HEK293 (cell line): Measurements from ENCODE around the gene MKKS.

Source experiments
- CTCF ChIA-PET: fragments of 350-600 bp; formaldehyde crosslinking; extraction: SDS; loops from one replicate; lab custom pipeline; 2021; ENCODE audit warnings: antibody characterized with exemption; lab: Yijun Ruan, JAX
- POLR2A ChIA-PET: fragments of 300-600 bp; formaldehyde crosslinking; extraction: SDS; loops from one replicate; lab custom pipeline; 2020; ENCODE audit warnings: antibody characterized with exemption, inconsistent platforms; lab: Yijun Ruan, JAX
- H3K27ac ChIP-seq: fragments of 200-500 bp; sonication (Bioruptor generic); 2 replicates; pipeline ENCODE4 v1.5.1; 2014; ENCODE audit warnings: low read depth, low read length, control low read depth, inconsistent platforms; ENCODE audit errors: extremely low read depth
- H3K36me3 ChIP-seq, 2 experiments: fragments of 200-500 bp in 1 of 2; sonication (Bioruptor generic) in 1 of 2; 1 replicate in 1 of 2; 2 replicates in 1 of 2; pipeline ENCODE4 v1.5.1; 2014 to 2017; ENCODE audit warnings: inconsistent platforms in 2 of 2, low read length in 2 of 2; ENCODE audit not compliant: control insufficient read depth in 2 of 2, insufficient read depth in 1 of 2
- H3K4me1 ChIP-seq: fragments of 200-500 bp; sonication (Bioruptor generic); 2 replicates; pipeline ENCODE4 v1.5.1; 2014; ENCODE audit warnings: mild to moderate bottlenecking, low read length, inconsistent platforms; ENCODE audit not compliant: control insufficient read depth, insufficient read depth
- H3K4me3 ChIP-seq: 2 replicates; pipeline ENCODE4 v1.5.1; 2011; ENCODE audit warnings: low read depth, mild to moderate bottlenecking, control low read depth, low read length, moderate library complexity
- H3K9me3 ChIP-seq: fragments of 200-500 bp; sonication (Bioruptor generic); 2 replicates; pipeline ENCODE4 v1.5.1; 2014; ENCODE audit warnings: low read depth, low read length, inconsistent platforms; ENCODE audit not compliant: control insufficient read depth, insufficient read depth
- CTCF ChIP-seq: fragments of 450-650 bp; formaldehyde crosslinking; IDR thresholded peaks from 2 replicates; pipeline ENCODE4 v1.5.1; 2016; ENCODE audit warnings: missing biosample characterization, missing genetic modification characterization
- ELK4 ChIP-seq: IDR thresholded peaks from 2 replicates; pipeline ENCODE4 v1.6.1; 2011; ENCODE audit warnings: mild to moderate bottlenecking, low read depth, low read length, borderline replicate concordance
- KLF17 ChIP-seq: fragments of 450-650 bp; formaldehyde crosslinking; IDR thresholded peaks from 2 replicates; pipeline ENCODE4 v1.5.1; 2016; ENCODE audit warnings: missing biosample characterization, missing genetic modification characterization
- KLF7 ChIP-seq: fragments of 450-650 bp; formaldehyde crosslinking; IDR thresholded peaks from 2 replicates; pipeline ENCODE4 v1.5.1; 2016; ENCODE audit warnings: missing biosample characterization, missing genetic modification characterization, borderline replicate concordance
- PATZ1 ChIP-seq: fragments of 450-650 bp; formaldehyde crosslinking; IDR thresholded peaks from 2 replicates; pipeline ENCODE4 v1.5.1; 2016; ENCODE audit warnings: missing biosample characterization, missing genetic modification characterization
- PRDM1 ChIP-seq: fragments of 450-650 bp; formaldehyde crosslinking; IDR thresholded peaks from 2 replicates; pipeline ENCODE4; 2016; ENCODE audit warnings: missing biosample characterization, missing genetic modification characterization
- TCF7L2 ChIP-seq: IDR thresholded peaks from 2 replicates; pipeline ENCODE4 v1.6.1; 2011; ENCODE audit warnings: low read depth, mild to moderate bottlenecking, inconsistent platforms, low read length, moderate library complexity, borderline replicate concordance
- TRIM28 ChIP-seq: IDR thresholded peaks from 2 replicates; pipeline ENCODE4 v1.6.1; 2011; ENCODE audit warnings: low read length, control low read depth, borderline replicate concordance
- ZBTB44 ChIP-seq: fragments of 450-650 bp; IDR thresholded peaks from 2 replicates; pipeline ENCODE4 v1.5.1; 2018; ENCODE audit warnings: missing biosample characterization, mild to moderate bottlenecking, missing genetic modification characterization
- ZNF157 ChIP-seq: fragments of 450-650 bp; formaldehyde crosslinking; IDR thresholded peaks from 2 replicates; pipeline ENCODE4 v1.5.1; 2016; ENCODE audit warnings: missing biosample characterization, missing genetic modification characterization
- ZNF23 ChIP-seq: fragments of 450-650 bp; formaldehyde crosslinking; IDR thresholded peaks from 2 replicates; pipeline ENCODE4 v1.5.1; 2016; ENCODE audit warnings: missing biosample characterization, missing genetic modification characterization, borderline replicate concordance
- ZNF266 ChIP-seq: fragments of 450-650 bp; formaldehyde crosslinking; IDR thresholded peaks from 2 replicates; pipeline ENCODE4 v1.5.1; 2016; ENCODE audit warnings: missing biosample characterization, missing genetic modification characterization, low read depth
- ZNF514 ChIP-seq: fragments of 450-650 bp; formaldehyde crosslinking; IDR thresholded peaks from 2 replicates; pipeline ENCODE4 v1.5.1; 2016; ENCODE audit warnings: missing biosample characterization, missing genetic modification characterization
- ZNF521 ChIP-seq: fragments of 450-650 bp; formaldehyde crosslinking; IDR thresholded peaks from 2 replicates; pipeline ENCODE4 v1.5.1; 2017; ENCODE audit warnings: missing biosample characterization, mild to moderate bottlenecking, missing genetic modification characterization
- ZNF549 ChIP-seq: fragments of 450-650 bp; IDR thresholded peaks from 2 replicates; pipeline ENCODE4 v1.5.1; 2018; ENCODE audit warnings: missing biosample characterization, missing genetic modification characterization, mild to moderate bottlenecking, inconsistent platforms, moderate library complexity
- ZNF558 ChIP-seq: fragments of 450-650 bp; formaldehyde crosslinking; IDR thresholded peaks from 2 replicates; pipeline ENCODE4 v1.5.1; 2016; ENCODE audit warnings: missing biosample characterization, missing genetic modification characterization
- ZNF571 ChIP-seq: fragments of 450-650 bp; formaldehyde crosslinking; IDR thresholded peaks from 2 replicates; pipeline ENCODE4 v1.5.0; 2017; ENCODE audit warnings: missing biosample characterization, missing genetic modification characterization
- ZNF768 ChIP-seq: fragments of 450-650 bp; formaldehyde crosslinking; IDR thresholded peaks from 2 replicates; pipeline ENCODE4 v1.5.1; 2018; ENCODE audit warnings: missing biosample characterization, mild to moderate bottlenecking, missing genetic modification characterization
- ZNF777 ChIP-seq: fragments of 450-650 bp; formaldehyde crosslinking; IDR thresholded peaks from 2 replicates; pipeline ENCODE4 v1.5.1; 2017; ENCODE audit warnings: missing biosample characterization, missing genetic modification characterization, borderline replicate concordance
- ZNF830 ChIP-seq: fragments of 450-650 bp; IDR thresholded peaks from 2 replicates; pipeline ENCODE4 v1.5.0; 2018; ENCODE audit warnings: missing biosample characterization, missing genetic modification characterization, low read depth, mild to moderate bottlenecking, moderate library complexity
- ZSCAN23 ChIP-seq: fragments of 450-650 bp; formaldehyde crosslinking; IDR thresholded peaks from 2 replicates; pipeline ENCODE4 v1.5.1; 2016; ENCODE audit warnings: missing biosample characterization, missing genetic modification characterization
- ZXDB ChIP-seq: fragments of 450-650 bp; formaldehyde crosslinking; IDR thresholded peaks from 2 replicates; pipeline ENCODE4 v1.5.1; 2016; ENCODE audit warnings: missing biosample characterization, missing genetic modification characterization

MKKS gene

GRCh38 chr20:10447028-10447427 lies 13.0 kb upstream of the MKKS start (continued):
- TF ChIP-seq CTCF (tag by site-specific recombination), result no peak
- TF ChIP-seq ZXDB (tag by site-specific recombination), result no peak
- no peak for TF ChIP-seq ZNF830 (tag by site-specific recombination)
- no peak for TF ChIP-seq ZNF514 (tag by site-specific recombination)

- H3K27ac ChIP-seq, result no peak overlapping the region
- no peak overlapping the region for H3K4me3 ChIP-seq
- H3K36me3 ChIP-seq, result no peaks in the 10 kb centered on the region
- CTCF ChIA-PET, result no interaction called here
- POLR2A ChIA-PET, result no interaction called here
- TF ChIP-seq ZNF549 (tag by site-specific recombination) (no peak), PRDM1 (tag by site-specific recombination) (no peak), ZNF266 (no peak)
- peaks cover 3% of the 10 kb centered on the region; the same call in 1 of the 2 replicates for H3K4me1 ChIP-seq
- no peaks in the 10 kb centered on the region for H3K9me3 ChIP-seq
Measured at GRCh38 chr20:10445758-10446157, 11.7 kb upstream of the MKKS start.

GRCh38 chr20:10443936-10444335 lies 9.9 kb upstream of the MKKS start:
- CTCF ChIA-PET, result interaction anchor here (1.1 kb wide), 1 partner anchor 17 kb away, joined by 3 read pairs; no protein-coding TSS in a partner anchor
- TF ChIP-seq TRIM28 (no peak), ZNF777 (tag by site-specific recombination) (no peak), KLF17 (tag by site-specific recombination) (no peak), ZNF521 (tag by site-specific recombination) (no peak), ZSCAN23 (no peak)
- POLR2A ChIA-PET, result interaction anchor here (2.9 kb wide), 1 partner anchor 9 kb away, joined by 11 read pairs; the partner anchor contains the start of genes MKKS and SLX4IP

GRCh38 chr20:10438217-10438616 lies 4.2 kb upstream of the MKKS start:
- CTCF ChIA-PET, result interaction anchor here (0.6 to 3.8 kb wide), 2 partner anchors 11 to 460 kb away, joined by 5 to 22 read pairs; no protein-coding TSS in a partner anchor

More at GRCh38 chr20:10443936-10444335, 9.9 kb upstream of the MKKS start:
- H3K4me3 ChIP-seq, result no peak overlapping the region
- peaks cover 3% of the 10 kb centered on the region; the same call in 1 of the 2 replicates for H3K4me1 ChIP-seq
- no peak overlapping the region for H3K27ac ChIP-seq
- no peaks in the 10 kb centered on the region for H3K9me3 ChIP-seq
- H3K36me3 ChIP-seq, result no peaks in the 10 kb centered on the region; a peak in 1 of 3 replicates

More at GRCh38 chr20:10438217-10438616, 4.2 kb upstream of the MKKS start:
- Histone ChIP-seq H3K9me3 (no peaks in the 10 kb centered on the region), H3K27ac (no peak overlapping the region), H3K4me3 (no peak overlapping the region), H3K36me3 (peaks cover 0 to 3% of the 10 kb centered on the region in 2 experiments; a peak in 1 of 3 replicates), H3K4me1 (no peaks in the 10 kb centered on the region)
- POLR2A ChIA-PET, result no interaction called here
- TF ChIP-seq ZNF768, result no peak
- TF ChIP-seq PATZ1 (tag by site-specific recombination), result no peak
- no peak for TF ChIP-seq ZNF157 (tag by site-specific recombination)
- no peak for TF ChIP-seq ZSCAN23
- no peak for TF ChIP-seq ZNF23 (tag by site-specific recombination)
- TF ChIP-seq ZBTB44 (tag by site-specific recombination), result no peak
- no peak for TF ChIP-seq KLF7 (tag by site-specific recombination)
- no peak for TF ChIP-seq ZNF571 (tag by site-specific recombination)
- no peak for TF ChIP-seq TCF7L2
- TF ChIP-seq ZNF558 (tag by site-specific recombination), result no peak
- no peak for TF ChIP-seq ELK4
- TF ChIP-seq ZNF549 (tag by site-specific recombination), result no peak
